C4-2B (cell line): ENCODE measurements around the gene KRTAP12-3.

Experiments used
- ZFX ChIP-seq: fragments of 450-650 bp; IDR thresholded peaks from 2 replicates; pipeline ENCODE4 v1.6.1; 2017
- TF ChIP-seq, protein P1 (sequence below): fragments of 450-650 bp; conservative IDR thresholded peaks from 2 replicates; pipeline ENCODE4 v1.5.1; 2017; ENCODE audit warnings: mild to moderate bottlenecking

DNA sequence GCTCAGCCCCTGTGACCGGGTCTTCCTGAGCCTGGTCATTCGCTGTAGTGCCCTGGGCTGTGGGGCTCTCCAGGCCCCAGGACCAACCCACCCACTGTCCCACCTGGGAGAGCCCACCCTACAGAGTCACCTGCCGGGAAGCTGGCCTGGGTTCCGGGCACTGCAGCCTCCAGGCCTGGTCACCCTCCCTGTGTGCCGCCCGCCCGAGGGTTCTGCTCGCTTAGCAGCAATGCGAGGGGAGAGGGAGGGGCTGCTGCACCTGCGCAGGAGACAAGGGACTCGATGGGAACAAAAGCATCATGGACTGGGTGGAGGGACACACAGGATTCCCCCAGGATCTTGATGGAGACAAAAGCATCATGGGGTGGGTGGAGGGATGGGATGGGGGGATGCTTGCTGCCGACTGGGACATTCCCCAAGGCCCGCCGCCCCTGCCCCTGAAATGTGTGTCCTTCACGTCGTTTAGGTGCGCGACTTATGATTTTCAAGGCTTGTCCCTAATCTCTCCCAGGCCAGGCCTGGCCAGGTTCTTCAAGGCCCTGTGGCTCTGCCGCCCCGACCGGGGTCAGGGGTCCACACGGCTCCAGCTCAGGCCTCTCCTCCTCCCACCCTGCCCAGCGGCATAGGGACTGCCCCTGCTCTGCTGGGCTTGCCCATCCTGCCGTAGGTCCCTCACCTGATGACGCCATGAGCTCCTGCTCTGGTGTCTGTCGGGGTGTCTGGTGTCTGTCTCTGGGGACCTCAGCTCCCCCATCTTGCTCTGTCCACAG is 44.2 kb upstream of the KRTAP12-3 start:
- TF ChIP-seq, protein P1, sequence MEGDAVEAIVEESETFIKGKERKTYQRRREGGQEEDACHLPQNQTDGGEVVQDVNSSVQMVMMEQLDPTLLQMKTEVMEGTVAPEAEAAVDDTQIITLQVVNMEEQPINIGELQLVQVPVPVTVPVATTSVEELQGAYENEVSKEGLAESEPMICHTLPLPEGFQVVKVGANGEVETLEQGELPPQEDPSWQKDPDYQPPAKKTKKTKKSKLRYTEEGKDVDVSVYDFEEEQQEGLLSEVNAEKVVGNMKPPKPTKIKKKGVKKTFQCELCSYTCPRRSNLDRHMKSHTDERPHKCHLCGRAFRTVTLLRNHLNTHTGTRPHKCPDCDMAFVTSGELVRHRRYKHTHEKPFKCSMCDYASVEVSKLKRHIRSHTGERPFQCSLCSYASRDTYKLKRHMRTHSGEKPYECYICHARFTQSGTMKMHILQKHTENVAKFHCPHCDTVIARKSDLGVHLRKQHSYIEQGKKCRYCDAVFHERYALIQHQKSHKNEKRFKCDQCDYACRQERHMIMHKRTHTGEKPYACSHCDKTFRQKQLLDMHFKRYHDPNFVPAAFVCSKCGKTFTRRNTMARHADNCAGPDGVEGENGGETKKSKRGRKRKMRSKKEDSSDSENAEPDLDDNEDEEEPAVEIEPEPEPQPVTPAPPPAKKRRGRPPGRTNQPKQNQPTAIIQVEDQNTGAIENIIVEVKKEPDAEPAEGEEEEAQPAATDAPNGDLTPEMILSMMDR: no peak
- no peak for TF ChIP-seq ZFX
